ENCODE measurements around the gene COTL1. TPM values are rescaled to one million over a fixed set of nuclear protein-coding genes. Genes with fewer than 3 reads are reported as not detected.

The COTL1 gene
- total and polyA plus RNA-seq, 9 of the 15 experiments (the other 6 are each of a cell fraction or from before 2014, with no cell fraction given): 27.7 to 185 (median 72.5) TPM

- TF ChIP-seq E2F6 (IDR thresholded peaks at IDR 0.05; ENCODE audit: borderline replicate concordance in 1 of 2, extremely low read depth in 1 of 2, insufficient read depth in 1 of 2, insufficient read length in 1 of 2, low read depth in 1 of 2, low read length in 1 of 2, poor library complexity in 1 of 2, severe bottlenecking in 1 of 2) (peak in 1 of 2 experiments; percentile 11), NFATC3 (IDR thresholded peaks at IDR 0.05) (no peak), SP2 (IDR thresholded peaks at IDR 0.05; ENCODE audit: extremely low read depth, low read depth, low read length, poor library complexity, severe bottlenecking) (no peak), PML (IDR thresholded peaks at IDR 0.05; ENCODE audit: low read length) (no peak), NR2C1 (IDR thresholded peaks at IDR 0.05) (no peak), NR2C1 (tag; IDR thresholded peaks at IDR 0.05) (no peak), ZSCAN29 (IDR thresholded peaks at IDR 0.05) (no peak), CEBPZ (IDR thresholded peaks at IDR 0.05; ENCODE audit: borderline replicate concordance, low read depth, low read length) (no peak), CREB5 (CRISPR knock-in tag; IDR thresholded peaks at IDR 0.05) (no peak), ZNF431 (CRISPR knock-in tag; IDR thresholded peaks at IDR 0.05) (no peak), CHAMP1 (IDR thresholded peaks at IDR 0.05) (no peak), KAT8 (IDR thresholded peaks at IDR 0.05; ENCODE audit: low read depth) (no peak), DPF2 (IDR thresholded peaks at IDR 0.05) (peak; percentile 68), ZNF696 (CRISPR knock-in tag; conservative IDR thresholded peaks at IDR 0.05) (no peak), SRSF1 (IDR thresholded peaks at IDR 0.05; ENCODE audit: low read depth, low read length) (no peak), MEF2D (tag; conservative IDR thresholded peaks at IDR 0.05; ENCODE audit: low read depth) (no peak), ETV5 (CRISPR knock-in tag; IDR thresholded peaks at IDR 0.05; ENCODE audit: low read depth) (no peak), CHD2 (IDR thresholded peaks at IDR 0.05; ENCODE audit: low read depth, low read length) (no peak), KLF1 (tag; IDR thresholded peaks at IDR 0.05) (no peak), NR3C1 (CRISPR knock-in tag; IDR thresholded peaks at IDR 0.05) (no peak)
Measured at GRCh38 chr16:84548971-84549844, 68.7 kb downstream of the COTL1 start (continued).

All from K562 (cell line).